GM19463 (cell line): ENCODE measurements around the gene MTHFSD.

ENCODE experiments used
- ATAC-seq: cut with Tn5 transposase; IDR thresholded peaks from one replicate; pipeline ENCODE4 v1.9.1; 2021; ENCODE audit warnings: mild to moderate bottlenecking, moderate library complexity; ENCODE audit not compliant: unreplicated experiment

MTHFSD gene

DNA sequence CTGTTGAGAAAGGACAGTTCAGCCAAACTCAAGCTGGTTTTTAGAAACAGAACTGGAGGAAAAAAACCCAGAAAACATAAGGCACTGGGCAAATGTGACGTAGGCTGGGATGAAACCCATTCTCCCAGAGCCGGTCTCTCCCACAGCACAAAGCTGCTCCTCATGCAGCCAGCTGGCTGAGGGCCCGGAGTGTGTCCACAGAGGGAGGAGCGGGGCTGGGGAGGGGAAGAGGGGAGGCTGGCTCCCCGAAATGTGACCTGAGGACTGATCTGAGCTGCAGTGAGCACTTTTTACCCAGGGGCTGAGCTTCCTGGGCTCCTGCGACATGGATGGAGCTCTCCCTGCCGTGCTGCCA, 23.9 kb downstream of the MTHFSD start:
- no peak for ATAC-seq

GRCh38 chr16:86530251-86531190, 24.5 kb downstream of the MTHFSD start:
- ATAC-seq = no peak

DNA sequence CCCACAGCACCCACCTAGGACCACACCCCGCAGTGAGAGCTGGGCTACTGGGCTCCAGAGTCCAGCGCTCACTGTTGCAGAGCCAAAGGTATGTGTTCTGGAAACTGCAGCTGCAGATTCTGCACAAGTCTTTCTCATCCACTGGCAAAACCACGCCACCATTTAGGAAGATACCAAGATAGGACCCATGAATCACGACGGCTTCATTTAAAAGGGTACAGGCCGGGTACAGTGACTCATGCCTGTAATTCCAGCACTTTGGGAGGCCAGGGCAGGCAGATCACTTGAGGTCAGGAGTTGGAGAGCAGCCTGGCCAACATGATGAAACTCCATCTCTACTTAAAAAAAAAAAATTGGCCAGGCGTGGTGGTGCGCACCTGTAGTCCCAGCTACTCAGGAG, 25.9 kb downstream of the MTHFSD start:
- no peak for ATAC-seq

DNA sequence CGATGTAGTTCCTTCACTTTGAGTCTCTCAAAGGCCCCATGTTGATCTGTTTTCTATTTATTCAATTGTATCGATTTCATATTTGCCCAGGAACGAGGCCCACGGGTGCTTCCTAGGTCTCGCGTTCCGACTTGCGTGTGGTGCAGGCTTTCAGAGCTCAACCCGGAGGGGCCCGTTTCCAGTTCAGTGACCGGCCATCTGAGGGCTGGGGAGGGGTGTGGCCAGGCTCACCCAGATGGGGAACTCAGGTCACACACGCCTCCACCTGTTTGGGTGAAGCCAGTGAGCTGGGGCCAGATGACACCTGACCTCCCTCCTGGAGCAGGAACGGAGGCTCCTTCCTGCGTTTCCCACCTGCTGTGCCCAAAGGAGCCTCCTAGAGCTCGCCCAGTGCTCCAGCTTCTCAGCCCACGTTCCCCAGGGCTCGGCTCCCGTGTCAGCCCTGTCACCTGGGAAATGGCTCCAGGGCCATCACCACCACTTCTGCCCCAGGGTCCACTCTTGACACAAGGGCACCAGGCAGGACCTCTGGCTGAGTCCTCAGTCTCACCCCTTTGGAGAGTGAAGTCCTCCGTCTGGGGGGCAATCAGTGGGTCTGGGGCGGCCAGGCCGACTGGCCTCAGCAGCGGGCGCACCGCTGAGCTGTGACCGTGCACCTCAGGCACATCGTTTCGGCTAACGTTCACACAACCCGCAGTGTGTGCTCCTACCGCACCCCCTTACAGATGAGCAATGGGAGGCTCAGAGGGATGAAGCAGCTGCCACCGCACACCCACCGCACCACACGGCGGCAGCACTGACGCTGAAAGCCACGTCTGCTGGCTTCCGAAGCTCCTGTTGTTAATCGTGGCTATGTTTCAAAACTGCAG, 26.7 kb downstream of the MTHFSD start:
- ATAC-seq = no peak

GRCh38 chr16:86527366-86527765, 27.7 kb downstream of the MTHFSD start:
- ATAC-seq = no peak

GRCh38 chr16:86525696-86526095, 29.3 kb downstream of the MTHFSD start:
- ATAC-seq = no peak

DNA sequence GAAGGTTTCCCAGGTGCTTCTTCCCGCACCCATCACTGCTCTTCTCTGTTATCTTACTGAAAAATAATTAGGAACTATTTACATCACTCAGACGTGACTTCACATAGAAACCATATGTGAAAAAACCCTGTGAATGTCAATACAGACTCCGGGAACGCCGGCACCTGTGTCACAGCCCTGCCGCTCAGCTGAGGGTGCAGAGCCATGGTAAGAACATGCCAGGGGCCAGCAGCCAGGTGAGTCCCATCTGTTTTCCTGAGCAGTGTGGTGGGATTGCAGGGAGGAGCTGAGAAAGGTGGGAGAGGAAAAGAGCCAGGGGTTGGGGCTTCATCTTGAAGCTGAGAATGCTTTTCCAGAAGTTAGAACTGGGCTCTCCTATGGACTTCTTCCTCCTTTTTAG, 31.0 kb downstream of the MTHFSD start:
- no peak for ATAC-seq

- no peak for ATAC-seq
Measured at GRCh38 chr16:86523166-86523740, 31.8 kb downstream of the MTHFSD start.

- ATAC-seq = no peak
Measured at GRCh38 chr16:86522634-86523033, 32.4 kb downstream of the MTHFSD start.

GRCh38 chr16:86521236-86522197, 33.5 kb downstream of the MTHFSD start:
- no peak for ATAC-seq

DNA sequence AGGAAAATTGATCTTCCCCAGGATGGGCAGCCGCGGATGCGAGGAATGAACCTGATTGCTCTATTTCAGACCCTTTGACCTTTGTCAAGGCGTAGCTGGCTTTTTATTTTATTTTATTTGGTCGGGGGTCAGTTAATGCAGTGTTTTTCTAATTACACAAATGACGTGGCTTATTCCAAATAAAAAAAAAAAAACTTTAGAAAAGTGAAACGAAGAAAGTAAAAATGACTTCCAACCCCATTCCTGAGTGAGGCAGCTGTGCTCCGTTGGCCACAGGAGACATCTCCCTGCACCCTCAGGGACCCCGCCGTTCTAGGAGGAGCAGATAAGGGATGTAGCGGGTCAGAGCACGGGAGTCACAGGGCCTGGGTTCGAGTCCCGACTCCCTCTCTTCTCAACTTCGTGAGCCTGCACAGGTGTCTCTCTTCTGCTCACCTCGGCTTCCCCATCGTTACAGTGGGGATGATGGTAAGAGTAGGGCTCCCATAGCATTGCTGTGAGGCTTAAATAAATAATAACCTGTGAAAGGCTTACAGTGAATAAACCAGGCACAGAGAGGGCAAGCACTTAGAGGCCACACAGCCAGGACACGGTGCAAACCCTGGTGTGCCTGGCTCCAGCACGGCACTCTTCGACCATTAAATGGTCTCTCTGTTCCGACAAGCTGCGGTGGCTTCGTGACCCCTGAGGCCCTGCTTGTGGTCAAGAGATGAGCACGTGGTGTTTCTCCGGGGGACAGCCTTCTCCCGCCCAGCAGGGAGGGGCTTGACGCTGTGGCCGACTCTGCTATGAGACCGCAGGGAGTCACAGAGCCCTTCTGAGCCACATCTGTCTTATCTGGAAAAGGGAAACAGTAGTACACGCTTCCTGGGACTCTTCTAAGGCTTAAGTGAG, 34.5 kb downstream of the MTHFSD start:
- no peak for ATAC-seq

DNA sequence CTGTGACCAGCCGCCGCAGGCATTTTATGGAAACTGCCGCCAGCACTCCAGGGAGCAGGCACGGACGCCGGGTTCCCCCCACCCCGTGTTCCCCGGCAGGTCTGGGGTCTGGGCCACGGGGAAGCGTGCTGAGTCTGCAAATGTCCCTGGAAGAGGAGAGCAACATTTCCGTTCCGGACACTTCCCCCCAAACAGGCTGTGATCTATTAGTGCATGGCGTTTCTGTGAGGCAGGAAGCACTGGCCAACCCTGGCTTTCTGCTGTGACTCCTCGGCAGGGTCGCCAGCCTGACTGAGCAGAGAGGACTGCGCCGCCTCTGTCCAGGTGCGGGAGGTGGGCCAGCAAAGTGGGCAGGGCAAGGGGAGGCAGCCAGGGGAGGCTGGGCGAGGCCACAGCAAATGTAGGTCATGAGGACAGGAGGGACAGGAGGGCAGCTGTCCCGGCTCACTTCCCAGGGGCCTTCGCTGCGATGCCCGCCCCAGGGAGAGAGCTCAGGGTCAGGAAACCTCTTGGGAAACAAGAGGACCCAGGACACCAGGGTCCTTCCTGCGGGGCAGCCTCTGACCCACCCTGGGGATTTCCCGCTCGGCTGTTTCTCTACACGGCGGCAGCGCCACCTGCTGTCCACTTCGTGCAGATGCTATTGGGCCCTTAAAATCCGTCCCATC, 35.3 kb downstream of the MTHFSD start:
- no peak for ATAC-seq

DNA sequence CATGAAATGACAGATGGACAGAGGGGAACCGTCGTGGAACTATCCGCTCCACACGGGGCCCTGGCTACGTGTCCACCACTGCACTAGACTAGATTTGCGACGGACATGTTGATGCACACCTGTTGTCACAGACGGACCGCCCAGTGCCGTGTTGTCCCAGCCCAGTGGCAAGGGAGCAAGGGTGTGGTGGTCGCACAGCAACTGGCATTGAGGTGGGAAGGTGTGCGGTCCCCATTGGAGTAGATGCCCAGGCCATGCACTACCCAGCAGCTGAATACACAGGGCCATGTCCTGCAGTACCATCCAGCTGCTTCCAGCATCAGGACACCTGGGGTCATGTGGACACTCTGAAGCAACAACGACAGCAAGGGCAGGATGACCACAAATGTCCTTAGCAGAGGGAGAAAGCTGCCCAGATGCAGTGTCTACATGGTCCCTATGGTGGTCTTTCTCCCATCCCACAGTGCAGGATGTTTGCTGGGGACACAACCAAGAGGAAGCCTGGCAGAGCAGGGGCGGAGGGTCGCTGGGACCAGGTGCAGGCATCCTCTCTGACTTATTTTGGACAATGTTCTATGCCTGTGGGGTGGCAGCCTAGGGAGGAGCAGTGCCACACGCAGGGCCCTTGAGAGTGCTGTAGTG, 35.9 kb downstream of the MTHFSD start:
- ATAC-seq = no peak

- ATAC-seq = no peak
Measured at GRCh38 chr16:86517652-86518258, 37.3 kb downstream of the MTHFSD start.

- ATAC-seq = no peak
Measured at GRCh38 chr16:86517033-86517432, 38.0 kb downstream of the MTHFSD start.

GRCh38 chr16:86516623-86517003, 38.4 kb downstream of the MTHFSD start:
- no peak for ATAC-seq

- no peak for ATAC-seq
Measured at GRCh38 chr16:86515777-86516622, 39.0 kb downstream of the MTHFSD start.
